ENCODE measurements around the gene LMO7. TPM values are rescaled to one million over a fixed set of nuclear protein-coding genes. Genes with fewer than 3 reads are reported as not detected.

LMO7 gene
- total RNA-seq, 1 experiment from 2014 or later = 11.8 TPM

- TF ChIP-seq TCF7L2 (IDR thresholded peaks at IDR 0.05; ENCODE audit: low read depth, low read length) (no peak), REST (IDR thresholded peaks at IDR 0.05; ENCODE audit: insufficient read depth in 1 of 2, low read depth in 2 of 2, low read length in 1 of 2) (no peak), CTCF (IDR thresholded peaks at IDR 0.05) (no peak), SIN3A (IDR thresholded peaks at IDR 0.05; ENCODE audit: borderline replicate concordance, insufficient read depth, low read depth, low read length) (no peak), POLR2AphosphoS5 (IDR thresholded peaks at IDR 0.05; ENCODE audit: low read depth, low read length) (no peak)
- H3K36me3 ChIP-seq (ENCODE audit: control insufficient read depth, insufficient read depth, low read length) = no peaks in the 10 kb centered on the region
- ChIA-PET POLR2A (no interaction called here), CTCF (no interaction called here)
- no peaks in the 10 kb centered on the region for H3K27me3 ChIP-seq (ENCODE audit: control insufficient read depth, insufficient read depth, low read length)
- in situ Hi-C loops (cut with HindIII; ENCODE audit: low pct_unique_long_range_greater_than_20kb, low sequenced_read_pairs) (no loop called here), intact Hi-C loops (cut with micrococcal nuclease; ENCODE audit: unreplicated experiment) (no loop called here)
- H3K9me3 ChIP-seq (ENCODE audit: control insufficient read depth, insufficient read depth, low read depth, low read length) = no peaks in the 10 kb centered on the region
- no TSS peak for BruUV-seq (replicated peaks)
- no peak overlapping the region for H3K27ac ChIP-seq (ENCODE audit: low read length)
- no peak for ATAC-seq
- H3K4me1 ChIP-seq (ENCODE audit: control insufficient read depth, insufficient read depth, low read length) = no peaks in the 10 kb centered on the region
- H3K4me3 ChIP-seq (ENCODE audit: low read depth in 2 of 2, low read length in 2 of 2) = no peak overlapping the region
- DNase-seq (ENCODE audit: low read depth, low spot score) = no peak
Measured at GRCh38 chr13:75882261-75882660, 246.1 kb downstream of the LMO7 start.

- Histone ChIP-seq H3K9me3 (ENCODE audit: control insufficient read depth, insufficient read depth, low read depth, low read length) (no peaks in the 10 kb centered on the region), H3K36me3 (ENCODE audit: control insufficient read depth, insufficient read depth, low read length) (no peaks in the 10 kb centered on the region), H3K27me3 (ENCODE audit: control insufficient read depth, insufficient read depth, low read length) (no peaks in the 10 kb centered on the region), H3K4me3 (ENCODE audit: low read depth in 2 of 2, low read length in 2 of 2) (no peak overlapping the region), H3K27ac (ENCODE audit: low read length) (no peak overlapping the region), H3K4me1 (ENCODE audit: control insufficient read depth, insufficient read depth, low read length) (no peaks in the 10 kb centered on the region)
- POLR2A ChIA-PET = no interaction called here
- BruUV-seq (replicated peaks) = no TSS peak
- in situ Hi-C loops (cut with HindIII; ENCODE audit: low pct_unique_long_range_greater_than_20kb, low sequenced_read_pairs) = no loop called here
- CTCF ChIA-PET = no interaction called here
- TF ChIP-seq CTCF (IDR thresholded peaks at IDR 0.05) (no peak), TCF7L2 (IDR thresholded peaks at IDR 0.05; ENCODE audit: low read depth, low read length) (no peak), REST (IDR thresholded peaks at IDR 0.05; ENCODE audit: insufficient read depth in 1 of 2, low read depth in 2 of 2, low read length in 1 of 2) (no peak), POLR2AphosphoS5 (IDR thresholded peaks at IDR 0.05; ENCODE audit: low read depth, low read length) (no peak), SIN3A (IDR thresholded peaks at IDR 0.05; ENCODE audit: borderline replicate concordance, insufficient read depth, low read depth, low read length) (no peak)
- intact Hi-C loops (cut with micrococcal nuclease; ENCODE audit: unreplicated experiment) = no loop called here
- no peak for DNase-seq (ENCODE audit: low read depth, low spot score)
- no peak for ATAC-seq
Measured at GRCh38 chr13:75889427-75889826, 253.3 kb downstream of the LMO7 start.

Data from Panc1 (cell line).